ENCODE measurements around the gene ZBTB38. TPM values are rescaled to one million over a fixed set of nuclear protein-coding genes. Genes with fewer than 3 reads are reported as not detected.

The ZBTB38 gene
- total and polyA plus RNA-seq, 9 donors, result 23.2 to 125 (median 78.7) TPM

DNA sequence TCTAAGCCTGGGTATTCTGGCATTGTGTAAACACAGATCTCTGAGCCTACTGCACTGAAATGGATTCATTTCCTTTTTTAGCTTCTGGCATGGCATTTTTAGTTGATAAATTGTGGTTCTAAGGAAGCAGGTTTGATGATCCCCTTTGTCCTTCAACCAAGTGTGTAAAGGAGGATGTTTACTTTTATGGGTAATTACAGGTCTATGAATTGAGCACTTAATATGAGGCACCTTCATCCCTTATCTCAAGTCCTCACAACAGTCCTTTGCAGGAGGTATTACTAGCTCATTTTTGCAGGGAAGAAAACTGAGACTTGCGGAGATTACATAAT is 30.8 kb upstream of the ZBTB38 start:
- TF ChIP-seq, protein P1, sequence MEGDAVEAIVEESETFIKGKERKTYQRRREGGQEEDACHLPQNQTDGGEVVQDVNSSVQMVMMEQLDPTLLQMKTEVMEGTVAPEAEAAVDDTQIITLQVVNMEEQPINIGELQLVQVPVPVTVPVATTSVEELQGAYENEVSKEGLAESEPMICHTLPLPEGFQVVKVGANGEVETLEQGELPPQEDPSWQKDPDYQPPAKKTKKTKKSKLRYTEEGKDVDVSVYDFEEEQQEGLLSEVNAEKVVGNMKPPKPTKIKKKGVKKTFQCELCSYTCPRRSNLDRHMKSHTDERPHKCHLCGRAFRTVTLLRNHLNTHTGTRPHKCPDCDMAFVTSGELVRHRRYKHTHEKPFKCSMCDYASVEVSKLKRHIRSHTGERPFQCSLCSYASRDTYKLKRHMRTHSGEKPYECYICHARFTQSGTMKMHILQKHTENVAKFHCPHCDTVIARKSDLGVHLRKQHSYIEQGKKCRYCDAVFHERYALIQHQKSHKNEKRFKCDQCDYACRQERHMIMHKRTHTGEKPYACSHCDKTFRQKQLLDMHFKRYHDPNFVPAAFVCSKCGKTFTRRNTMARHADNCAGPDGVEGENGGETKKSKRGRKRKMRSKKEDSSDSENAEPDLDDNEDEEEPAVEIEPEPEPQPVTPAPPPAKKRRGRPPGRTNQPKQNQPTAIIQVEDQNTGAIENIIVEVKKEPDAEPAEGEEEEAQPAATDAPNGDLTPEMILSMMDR (IDR thresholded peaks at IDR 0.05), result no peak
- TF ChIP-seq POLR2A (IDR thresholded peaks at IDR 0.05) (no peak), EP300 (IDR thresholded peaks at IDR 0.05) (no peak)
- no peak overlapping the region for H3K27ac ChIP-seq
- no peaks in the 10 kb centered on the region for H3K9me3 ChIP-seq
- no peak overlapping the region for H3K4me3 ChIP-seq
- no peaks in the 10 kb centered on the region for H3K4me1 ChIP-seq (ENCODE audit: insufficient read depth)
- no peaks in the 10 kb centered on the region for H3K36me3 ChIP-seq
- intact Hi-C loops (cut with DNase I), result no loop called here
- no peak for DNase-seq
- no peaks in the 10 kb centered on the region for H3K27me3 ChIP-seq
- WGBS, 3 donors, result 97 to 98% (median 97%) methylated on average over 1 of the region's 1 CpG

DNA sequence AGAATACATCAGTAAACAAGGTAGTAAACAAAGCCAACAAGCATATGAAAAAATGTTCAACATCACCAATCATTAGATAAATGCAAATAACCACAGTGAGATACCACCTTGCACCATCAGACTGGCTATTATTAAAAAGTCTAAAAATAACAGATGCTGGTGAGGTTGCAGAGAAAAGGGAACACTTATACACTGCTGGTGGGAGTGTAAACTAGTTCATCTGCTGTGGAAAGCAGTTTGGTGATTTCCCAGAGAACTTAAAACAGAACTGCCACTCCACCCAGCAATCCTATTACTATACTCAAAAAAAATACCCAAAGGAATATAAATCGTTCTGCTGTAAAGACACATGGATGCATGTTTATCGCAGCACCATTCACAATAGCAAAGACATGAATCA is 30.3 kb upstream of the ZBTB38 start:
- no peak overlapping the region for H3K27ac ChIP-seq
- H3K9me3 ChIP-seq, result no peaks in the 10 kb centered on the region
- no peaks in the 10 kb centered on the region for H3K27me3 ChIP-seq
- DNase-seq, result no peak
- H3K4me1 ChIP-seq (ENCODE audit: insufficient read depth), result no peaks in the 10 kb centered on the region
- intact Hi-C loops (cut with DNase I), result no loop called here
- H3K4me3 ChIP-seq, result no peak overlapping the region
- H3K36me3 ChIP-seq, result no peaks in the 10 kb centered on the region
- 89 to 94% (median 91%) methylated on average over 2 of the region's 2 CpGs for WGBS, 3 donors
- TF ChIP-seq POLR2A (IDR thresholded peaks at IDR 0.05), result no peak
- TF ChIP-seq, protein P1 (IDR thresholded peaks at IDR 0.05), result no peak
- no peak for TF ChIP-seq EP300 (IDR thresholded peaks at IDR 0.05)

GRCh38 chr3:141338881-141339280 is 29.4 kb upstream of the ZBTB38 start:
- no peaks in the 10 kb centered on the region for H3K36me3 ChIP-seq
- intact Hi-C loops (cut with DNase I), result no loop called here
- no peak overlapping the region for H3K4me3 ChIP-seq
- no peaks in the 10 kb centered on the region for H3K4me1 ChIP-seq (ENCODE audit: insufficient read depth)
- no peaks in the 10 kb centered on the region for H3K27me3 ChIP-seq
- TF ChIP-seq EP300 (IDR thresholded peaks at IDR 0.05) (no peak), POLR2A (IDR thresholded peaks at IDR 0.05) (no peak)
- TF ChIP-seq, protein P1 (IDR thresholded peaks at IDR 0.05), result no peak
- H3K27ac ChIP-seq, result no peak overlapping the region
- DNase-seq, result no peak
- H3K9me3 ChIP-seq, result no peaks in the 10 kb centered on the region

- H3K27me3 ChIP-seq, result no peaks in the 10 kb centered on the region
- no peak for DNase-seq
- 72 to 93% (median 90%) methylated on average over 1 of the region's 1 CpG for WGBS, 3 donors
- intact Hi-C loops (cut with DNase I), result no loop called here
- no peak overlapping the region for H3K4me3 ChIP-seq
- TF ChIP-seq, protein P1 (IDR thresholded peaks at IDR 0.05), result no peak
- no peak for TF ChIP-seq POLR2A (IDR thresholded peaks at IDR 0.05)
- no peak for TF ChIP-seq EP300 (IDR thresholded peaks at IDR 0.05)
- H3K9me3 ChIP-seq, result no peaks in the 10 kb centered on the region
- H3K27ac ChIP-seq, result no peak overlapping the region
- no peaks in the 10 kb centered on the region for H3K4me1 ChIP-seq (ENCODE audit: insufficient read depth)
- no peaks in the 10 kb centered on the region for H3K36me3 ChIP-seq
Observed at GRCh38 chr3:141341536-141341935, 26.8 kb upstream of the ZBTB38 start.

DNA sequence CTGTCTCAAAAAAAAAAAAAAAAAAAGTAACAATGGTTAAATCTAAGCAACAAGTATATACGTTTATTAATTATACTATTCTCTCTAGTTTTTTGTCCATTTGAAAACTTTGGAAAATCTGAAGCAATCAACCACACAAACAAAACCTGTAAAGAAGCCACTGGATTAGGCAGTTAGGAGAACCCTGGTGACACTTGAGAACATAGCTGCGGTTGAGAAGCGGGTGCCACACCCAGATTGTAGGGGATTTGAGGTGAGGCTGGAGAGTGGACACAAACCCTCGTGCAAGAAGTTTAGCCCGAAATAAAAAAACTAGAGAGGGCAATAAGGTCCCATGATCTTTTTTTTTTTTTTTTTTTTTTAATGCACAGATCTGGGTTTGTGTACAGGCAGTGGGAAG is 25.9 kb upstream of the ZBTB38 start:
- Histone ChIP-seq H3K4me3 (no peak overlapping the region), H3K27ac (no peak overlapping the region), H3K36me3 (no peaks in the 10 kb centered on the region), H3K4me1 (ENCODE audit: insufficient read depth) (no peaks in the 10 kb centered on the region), H3K27me3 (no peaks in the 10 kb centered on the region), H3K9me3 (no peaks in the 10 kb centered on the region)
- 74 to 87% (median 86%) methylated on average over 5 of the region's 5 CpGs for WGBS, 3 donors
- intact Hi-C loops (cut with DNase I), result no loop called here
- TF ChIP-seq EP300 (IDR thresholded peaks at IDR 0.05) (no peak), POLR2A (IDR thresholded peaks at IDR 0.05) (no peak)
- TF ChIP-seq, protein P1 (IDR thresholded peaks at IDR 0.05), result no peak
- no peak for DNase-seq

Data from ovary (tissue), 9 donors.